WERI-Rb-1 (cell line): Measurements from ENCODE around the gene DOCK7.

Source experiments
- DNase-seq: peaks from one replicate; pipeline ENCODE4 v3.0.0-alpha.2; 2020
- H3K27ac ChIP-seq: fragments of 250-450 bp; sonication (Bioruptor Pico); 2 replicates; pipeline ENCODE4 v1.5.1; 2020; ENCODE audit warnings: mild to moderate bottlenecking, moderate library complexity
- H3K27me3 ChIP-seq: fragments of 250-450 bp; sonication (Bioruptor Pico); 2 replicates; pipeline ENCODE4 v1.5.1; 2021; ENCODE audit warnings: mild to moderate bottlenecking, low read depth, moderate library complexity; ENCODE audit not compliant: insufficient read depth, severe bottlenecking
- H3K36me3 ChIP-seq: fragments of 250-450 bp; sonication (Bioruptor Pico); 2 replicates; pipeline ENCODE4 v1.5.1; 2020; ENCODE audit warnings: mild to moderate bottlenecking, moderate library complexity
- H3K4me3 ChIP-seq: 2 replicates; pipeline ENCODE4 v1.5.1; 2011; ENCODE audit warnings: low read depth, mild to moderate bottlenecking, control low read depth, low read length
- H3K9me3 ChIP-seq: fragments of 250-450 bp; sonication (Bioruptor Pico); 2 replicates; pipeline ENCODE4 v1.5.1; 2021; ENCODE audit warnings: mild to moderate bottlenecking, moderate library complexity; ENCODE audit not compliant: severe bottlenecking
- CTCF ChIP-seq: IDR thresholded peaks from 2 replicates; pipeline ENCODE4 v1.5.1; 2011; ENCODE audit warnings: low read depth, mild to moderate bottlenecking, control low read depth, inconsistent platforms, low read length

Gene DOCK7

GRCh38 chr1:62637392-62638105, 50.6 kb downstream of the DOCK7 start:
- Histone ChIP-seq H3K9me3 (no peaks in the 10 kb centered on the region), H3K36me3 (peaks cover 21% of the 10 kb centered on the region), H3K27me3 (no peaks in the 10 kb centered on the region), H3K27ac (no peak overlapping the region), H3K4me3 (no peak overlapping the region)
- DNase-seq, result no peak
- no peak for TF ChIP-seq CTCF

DNA sequence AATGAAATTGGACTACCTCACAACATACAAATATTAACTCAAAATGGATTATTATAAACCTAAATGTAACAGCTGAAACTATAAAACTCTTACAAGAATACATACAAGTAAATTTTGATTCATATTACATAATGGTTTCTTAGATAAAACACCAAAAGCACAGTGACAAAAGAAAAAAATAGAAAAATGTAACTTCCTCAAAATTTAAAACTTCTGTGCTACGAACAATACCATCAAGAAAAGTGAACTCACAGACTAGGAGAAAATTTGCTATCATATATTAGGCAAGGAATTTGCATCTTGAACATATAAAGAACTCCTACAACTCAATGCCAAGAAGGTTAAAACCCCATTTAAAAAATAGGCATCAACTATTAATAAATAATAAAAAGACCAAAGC, 59.7 kb downstream of the DOCK7 start:
- Histone ChIP-seq H3K9me3 (no peaks in the 10 kb centered on the region), H3K27ac (no peak overlapping the region), H3K36me3 (peaks cover 34% of the 10 kb centered on the region), H3K27me3 (no peaks in the 10 kb centered on the region), H3K4me3 (no peak overlapping the region)
- DNase-seq, result no peak
- no peak for TF ChIP-seq CTCF

GRCh38 chr1:62625415-62625814, 62.8 kb downstream of the DOCK7 start:
- H3K27ac ChIP-seq, result no peak overlapping the region
- H3K27me3 ChIP-seq, result no peaks in the 10 kb centered on the region
- TF ChIP-seq CTCF, result no peak
- DNase-seq, result no peak
- H3K9me3 ChIP-seq, result no peaks in the 10 kb centered on the region
- H3K4me3 ChIP-seq, result no peak overlapping the region
- peaks cover 16% of the 10 kb centered on the region for H3K36me3 ChIP-seq

DNA sequence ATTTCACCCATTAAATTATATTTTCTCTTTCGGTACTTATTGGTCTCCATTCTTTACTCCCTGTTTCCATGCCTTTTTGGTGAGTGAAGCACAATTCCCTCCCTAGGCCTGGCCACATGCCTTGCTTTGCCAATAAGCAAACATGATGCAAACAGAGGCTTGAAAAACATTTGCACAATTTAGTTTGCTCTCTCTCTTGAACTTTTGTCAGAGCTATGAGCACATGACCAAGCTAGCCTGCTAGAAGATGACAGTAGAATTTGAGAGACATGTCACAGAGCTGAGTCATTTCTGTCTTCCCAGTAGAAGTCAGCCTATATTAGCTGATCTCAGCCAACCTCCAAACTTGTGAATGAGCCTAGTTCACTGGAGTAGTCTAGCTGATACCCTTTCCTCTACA, 66.3 kb downstream of the DOCK7 start:
- no peaks in the 10 kb centered on the region for H3K27me3 ChIP-seq
- H3K36me3 ChIP-seq, result peaks cover 21% of the 10 kb centered on the region
- no peak for TF ChIP-seq CTCF
- no peak overlapping the region for H3K4me3 ChIP-seq
- no peak for DNase-seq
- H3K9me3 ChIP-seq, result no peaks in the 10 kb centered on the region
- H3K27ac ChIP-seq, result no peak overlapping the region

GRCh38 chr1:62613890-62614289, 74.3 kb downstream of the DOCK7 start:
- no peak for DNase-seq
- H3K4me3 ChIP-seq, result no peak overlapping the region
- TF ChIP-seq CTCF, result no peak

GRCh38 chr1:62613325-62613727, 74.9 kb downstream of the DOCK7 start:
- Histone ChIP-seq H3K27ac (no peak overlapping the region), H3K36me3 (peaks cover 14% of the 10 kb centered on the region; the same call in 1 of the 2 replicates), H3K4me3 (no peak overlapping the region), H3K27me3 (no peaks in the 10 kb centered on the region), H3K9me3 (peaks cover 2% of the 10 kb centered on the region)
- TF ChIP-seq CTCF, result no peak
- no peak for DNase-seq

More at GRCh38 chr1:62613890-62614289, 74.3 kb downstream of the DOCK7 start:
- Histone ChIP-seq H3K36me3 (peaks cover 14% of the 10 kb centered on the region; the same call in 1 of the 2 replicates), H3K9me3 (peaks cover 2% of the 10 kb centered on the region), H3K27ac (no peak overlapping the region), H3K27me3 (no peaks in the 10 kb centered on the region)
